ENCODE data around the gene HRC. TPM values are rescaled to one million over a fixed set of nuclear protein-coding genes. Genes with fewer than 3 reads are reported as not detected.

The HRC gene
- polyA plus RNA-seq, 1 donor, result 187 TPM

DNA sequence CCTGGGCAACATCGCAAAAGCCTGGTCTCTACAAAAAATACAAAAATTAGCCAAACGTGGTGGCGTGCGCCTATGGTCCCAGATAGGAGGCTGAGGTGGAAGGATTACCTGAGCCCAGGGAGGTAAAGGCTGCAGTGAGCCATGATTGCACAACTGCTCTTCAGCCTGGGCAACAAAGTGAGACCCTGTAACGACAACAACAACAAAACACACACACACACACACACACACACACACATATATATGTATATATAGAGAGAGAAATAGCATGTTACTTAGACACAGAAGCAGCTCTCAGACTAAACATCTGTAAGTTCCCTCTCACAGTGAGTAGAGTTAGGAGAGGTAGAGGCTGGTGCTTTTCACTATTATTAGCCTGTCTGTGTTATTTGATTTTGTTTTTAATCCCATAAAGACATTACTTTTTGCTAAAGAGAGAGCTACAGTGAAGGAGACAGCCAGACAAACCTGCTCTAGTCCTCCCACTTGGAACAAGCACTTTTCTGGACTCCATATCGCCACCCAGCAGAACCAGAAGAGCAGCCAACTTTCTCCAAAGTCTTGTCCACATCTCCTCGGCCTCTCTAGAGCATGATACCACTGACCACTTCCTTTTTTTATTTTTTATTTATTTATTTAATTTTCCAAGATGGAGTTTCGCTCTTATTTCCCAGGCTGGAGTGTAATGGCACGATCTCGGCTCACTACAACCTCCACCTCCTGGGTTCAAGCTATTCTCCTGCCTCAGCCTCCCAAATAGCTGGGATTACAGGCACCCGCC lies 43.8 kb downstream of the HRC start:
- DNase-seq, result no peak

DNA sequence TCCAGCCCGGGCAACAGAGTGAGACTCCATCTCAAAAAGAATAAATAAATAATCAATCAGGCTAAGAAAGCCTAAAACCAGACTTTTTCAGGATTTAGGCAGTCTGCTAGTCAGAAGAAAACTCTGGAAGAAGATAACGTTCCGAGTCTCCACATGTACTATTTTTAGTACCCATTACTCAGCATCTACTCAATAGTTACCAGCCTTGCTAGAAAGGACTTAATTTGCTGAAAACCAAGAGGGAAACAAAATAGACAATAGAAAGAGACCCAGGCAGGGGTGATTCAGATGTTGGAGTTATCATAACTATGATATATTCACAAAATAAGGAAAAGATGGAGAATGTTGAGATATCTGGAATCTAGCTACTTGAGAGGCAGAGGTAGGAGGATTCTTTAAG lies 44.6 kb downstream of the HRC start:
- no peak for DNase-seq

DNA sequence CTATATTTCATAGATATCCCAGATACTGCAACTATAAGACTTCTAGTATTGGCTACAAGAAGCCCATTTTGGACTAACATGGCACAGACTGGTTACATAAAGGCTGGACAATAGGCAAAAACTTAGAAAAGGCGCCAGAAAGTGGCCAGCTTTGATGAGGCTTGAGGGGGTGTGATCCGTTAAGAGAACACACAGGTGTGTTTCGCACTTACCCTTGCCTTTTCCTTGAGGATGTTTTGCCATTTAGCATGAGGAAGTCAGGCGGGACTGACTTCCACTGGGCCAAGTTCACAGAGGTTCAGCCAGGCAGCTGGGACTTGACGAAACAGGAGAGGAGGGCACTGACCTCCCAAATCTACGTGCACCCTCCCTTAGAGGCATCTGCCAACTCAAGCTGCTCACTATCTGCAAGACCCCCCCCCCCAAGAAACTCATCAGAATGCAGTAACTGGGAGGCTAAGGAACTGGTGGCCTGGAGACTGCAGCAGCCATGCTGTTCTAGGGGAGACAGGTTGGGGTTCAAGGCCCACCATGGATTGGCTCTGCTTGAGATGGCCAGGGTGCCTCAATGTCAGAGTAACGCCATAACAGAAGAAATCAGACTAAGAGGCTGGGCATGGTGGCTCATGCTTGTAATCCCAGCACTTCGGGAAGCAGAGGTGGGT lies 45.5 kb downstream of the HRC start:
- no peak for DNase-seq

DNA sequence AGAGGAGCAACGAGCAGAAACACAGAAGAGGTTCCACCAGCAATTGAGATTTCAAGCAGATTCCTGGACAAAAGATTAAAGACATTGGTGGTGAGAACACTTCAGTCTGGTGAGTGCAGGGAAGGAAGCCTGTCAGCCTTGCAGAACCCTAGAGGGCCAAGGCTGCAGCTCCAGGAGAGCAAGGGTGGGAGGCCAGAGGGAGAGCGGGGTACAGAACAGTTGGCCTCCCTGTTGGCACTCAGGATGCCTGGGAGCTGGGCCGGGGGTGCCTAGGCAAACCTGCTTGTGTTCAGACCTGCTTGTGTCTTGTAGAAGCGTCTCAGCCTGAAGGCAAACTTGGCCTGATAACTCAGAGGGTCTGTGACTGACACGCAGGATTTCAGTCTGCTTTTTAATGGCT lies 46.1 kb downstream of the HRC start:
- no peak for DNase-seq

DNA sequence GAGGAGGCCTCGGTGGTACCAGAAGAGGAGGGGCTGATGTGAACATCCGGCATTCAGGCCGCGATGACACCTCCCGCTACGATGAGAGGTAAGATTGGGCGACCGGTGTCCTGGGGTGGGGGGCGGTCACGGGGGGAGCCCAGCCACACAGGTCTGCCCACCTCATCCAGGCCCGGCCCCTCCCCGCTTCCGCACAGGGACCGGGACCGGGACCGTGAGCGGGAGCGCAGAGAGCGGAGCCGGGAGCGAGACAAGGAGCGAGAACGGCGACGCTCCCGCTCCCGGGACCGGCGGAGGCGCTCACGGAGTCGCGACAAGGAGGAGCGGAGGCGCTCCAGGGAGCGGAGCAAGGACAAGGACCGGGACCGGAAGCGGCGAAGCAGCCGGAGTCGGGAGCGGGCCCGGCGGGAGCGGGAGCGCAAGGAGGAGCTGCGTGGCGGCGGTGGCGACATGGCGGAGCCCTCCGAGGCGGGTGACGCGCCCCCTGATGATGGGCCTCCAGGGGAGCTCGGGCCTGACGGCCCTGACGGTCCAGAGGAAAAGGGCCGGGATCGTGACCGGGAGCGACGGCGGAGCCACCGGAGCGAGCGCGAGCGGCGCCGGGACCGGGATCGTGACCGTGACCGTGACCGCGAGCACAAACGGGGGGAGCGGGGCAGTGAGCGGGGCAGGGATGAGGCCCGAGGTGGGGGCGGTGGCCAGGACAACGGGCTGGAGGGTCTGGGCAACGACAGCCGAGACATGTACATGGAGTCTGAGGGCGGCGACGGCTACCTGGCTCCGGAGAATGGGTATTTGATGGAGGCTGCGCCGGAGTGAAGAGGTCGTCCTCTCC lies 47.4 kb downstream of the HRC start:
- DNase-seq, result no peak

DNA sequence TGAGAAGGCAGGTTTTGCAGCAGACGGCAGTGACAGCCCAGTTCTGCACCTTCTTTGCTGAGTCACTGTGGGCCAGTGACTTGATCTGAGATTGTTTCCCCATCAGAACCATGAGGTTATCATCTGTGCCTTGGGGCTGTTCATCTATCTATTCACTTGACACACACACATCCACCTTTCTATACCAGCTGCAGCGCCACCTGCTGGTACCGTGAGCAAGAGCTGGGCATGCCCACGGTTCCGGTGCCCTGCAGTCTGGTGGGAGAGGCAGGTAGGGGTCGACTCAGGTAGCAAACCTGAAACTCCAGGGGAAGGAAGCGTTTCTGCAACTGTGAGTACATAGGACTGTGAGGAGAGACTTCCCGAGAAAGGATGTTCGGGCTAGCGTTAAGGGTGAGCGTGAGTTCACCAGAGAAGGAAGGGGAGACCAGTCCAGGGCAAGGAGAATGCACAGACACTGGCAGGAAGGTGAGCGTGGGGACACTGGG lies 48.5 kb downstream of the HRC start:
- DNase-seq, result no peak

DNA sequence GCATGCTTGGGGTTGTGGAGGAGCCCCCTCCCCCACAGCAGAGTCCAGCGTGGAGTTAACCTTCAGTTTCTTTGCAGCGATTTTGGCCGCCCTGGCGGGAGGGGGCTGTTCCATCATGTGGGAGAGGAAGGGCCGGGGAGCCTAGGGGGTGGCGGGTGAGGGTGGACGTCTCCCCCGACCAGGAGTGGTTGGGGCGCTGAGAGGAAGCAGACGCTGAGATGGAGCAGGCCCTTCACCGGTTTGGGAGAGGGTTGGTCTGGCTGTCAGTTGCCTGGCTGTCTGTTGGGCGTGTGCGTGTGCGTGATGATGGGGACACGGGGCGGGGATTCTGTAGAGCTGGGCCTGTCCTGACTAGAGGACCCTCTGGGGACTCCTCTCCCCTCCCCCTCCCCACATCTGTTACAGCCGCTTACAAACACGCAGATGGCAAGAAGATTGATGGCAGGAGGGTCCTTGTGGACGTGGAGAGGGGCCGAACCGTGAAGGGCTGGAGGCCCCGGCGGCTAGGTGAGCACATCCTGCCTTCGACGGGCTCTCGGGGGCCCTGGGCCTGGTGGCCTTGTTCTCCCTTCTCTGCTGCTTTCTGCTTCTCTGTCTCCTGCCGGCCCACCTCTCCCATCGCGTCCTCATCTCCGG lies 50.8 kb downstream of the HRC start:
- DNase-seq, result peak; percentile 67

DNA sequence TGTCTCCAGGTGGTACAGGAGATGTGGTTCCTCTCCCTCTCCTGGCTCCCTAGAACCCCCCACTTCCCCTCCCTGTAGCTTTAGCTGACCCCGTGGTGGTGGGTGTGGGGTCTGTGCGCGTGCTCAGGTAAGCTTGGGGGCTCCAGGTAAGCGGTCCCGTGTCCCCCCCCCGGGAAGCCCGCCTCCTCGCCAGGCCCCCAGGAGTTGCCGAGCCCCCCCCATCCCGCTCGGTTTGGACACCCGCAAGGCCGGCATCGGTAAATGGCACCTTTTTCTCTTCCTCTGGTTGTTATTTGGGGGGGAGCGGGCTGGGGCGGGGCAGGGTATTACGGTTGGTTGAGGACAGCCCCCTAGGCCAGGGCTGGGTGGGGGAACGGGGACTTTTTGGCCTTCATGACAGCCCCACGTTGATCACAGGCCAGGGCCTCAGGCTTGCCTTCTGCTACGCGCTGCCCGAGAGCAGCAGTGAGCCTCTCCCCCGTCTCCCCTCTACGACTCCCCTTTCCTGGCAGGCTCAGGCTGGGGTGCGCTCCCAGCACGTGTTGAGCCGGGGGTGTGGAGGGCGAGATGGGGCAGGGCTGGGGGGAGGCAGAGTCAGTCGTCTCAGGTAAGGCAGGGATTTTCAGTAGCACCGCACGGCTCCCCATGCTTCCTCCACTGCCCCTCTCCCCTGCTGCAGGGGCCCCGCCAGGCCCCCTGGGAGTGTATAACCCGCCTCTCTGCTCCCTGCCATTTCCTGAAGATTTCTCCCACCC lies 51.7 kb downstream of the HRC start:
- no peak for DNase-seq

DNA sequence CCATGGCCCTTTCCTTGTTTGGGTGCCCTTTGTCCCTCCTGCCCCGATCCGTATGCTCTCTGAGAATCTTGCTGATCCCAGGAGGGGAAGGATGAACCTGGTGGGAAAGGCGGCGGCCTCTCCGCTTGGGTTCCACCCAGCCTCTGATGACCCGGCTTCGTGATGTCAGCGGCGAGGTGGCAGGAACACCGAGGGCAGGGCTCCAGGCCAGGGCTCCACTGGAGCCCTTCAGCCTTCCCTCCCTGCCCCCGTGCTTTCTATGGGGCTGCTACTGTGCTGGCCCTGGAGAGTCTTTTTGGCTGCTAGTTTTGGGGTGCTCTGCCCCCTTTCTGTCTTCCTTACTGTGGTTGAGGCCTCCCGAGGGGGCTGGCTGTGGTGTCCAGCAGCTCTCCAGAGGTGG lies 52.9 kb downstream of the HRC start:
- no peak for DNase-seq

Other genes with a start within 250 kb of the HRC start
- 0.93 TPM for gene DHDH, start 221.7 kb downstream of the HRC start, polyA plus RNA-seq (ENCODE audit: insufficient read length)
- gene BAX, start 200.5 kb downstream of the HRC start, polyA plus RNA-seq (ENCODE audit: insufficient read length), result 39.3 TPM
- 701 TPM for gene FTL, start 190.1 kb downstream of the HRC start, polyA plus RNA-seq (ENCODE audit: insufficient read length)
- 108 TPM for gene GYS1, start 162.1 kb downstream of the HRC start, polyA plus RNA-seq (ENCODE audit: insufficient read length)
- gene RUVBL2, start 161.5 kb downstream of the HRC start, polyA plus RNA-seq (ENCODE audit: insufficient read length), result 61.0 TPM
- not detected for gene LHB, start 138.3 kb downstream of the HRC start, polyA plus RNA-seq (ENCODE audit: insufficient read length)
- gene CGB3, start 131.1 kb downstream of the HRC start, polyA plus RNA-seq (ENCODE audit: insufficient read length), result not detected
- not detected for gene CGB2, start 123.5 kb downstream of the HRC start, polyA plus RNA-seq (ENCODE audit: insufficient read length)
- not detected for gene CGB1, start 118.5 kb downstream of the HRC start, polyA plus RNA-seq (ENCODE audit: insufficient read length)
- gene CGB5, start 111.5 kb downstream of the HRC start, polyA plus RNA-seq (ENCODE audit: insufficient read length), result not detected
- gene CGB8, start 106.3 kb downstream of the HRC start, polyA plus RNA-seq (ENCODE audit: insufficient read length), result not detected
- gene CGB7, start 97.6 kb downstream of the HRC start, polyA plus RNA-seq (ENCODE audit: insufficient read length), result 2.3 TPM
- gene NTF4, start 90.6 kb downstream of the HRC start, polyA plus RNA-seq (ENCODE audit: insufficient read length), result 5.8 TPM
- 9.8 TPM for gene KCNA7, start 82.7 kb downstream of the HRC start, polyA plus RNA-seq (ENCODE audit: insufficient read length)
- gene SNRNP70, start 69.9 kb downstream of the HRC start, polyA plus RNA-seq (ENCODE audit: insufficient read length), result 259 TPM
- 13.4 TPM for gene LIN7B, start 41.0 kb downstream of the HRC start, polyA plus RNA-seq (ENCODE audit: insufficient read length)
- gene C19orf73, start 36.3 kb downstream of the HRC start, polyA plus RNA-seq (ENCODE audit: insufficient read length), result 0.54 TPM
- 10.0 TPM for gene PPFIA3, start 35.9 kb downstream of the HRC start, polyA plus RNA-seq (ENCODE audit: insufficient read length)
- gene TRPM4, start 2.4 kb upstream of the HRC start, polyA plus RNA-seq (ENCODE audit: insufficient read length), result 49.4 TPM
- 1.9 TPM for gene SLC6A16, start 169.8 kb upstream of the HRC start, polyA plus RNA-seq (ENCODE audit: insufficient read length)
- 18.5 TPM for gene CD37, start 180.0 kb upstream of the HRC start, polyA plus RNA-seq (ENCODE audit: insufficient read length)
- gene TEAD2, start 207.0 kb upstream of the HRC start, polyA plus RNA-seq (ENCODE audit: insufficient read length), result 72.1 TPM
- gene DKKL1, start 208.5 kb upstream of the HRC start, polyA plus RNA-seq (ENCODE audit: insufficient read length), result 2.4 TPM
- not detected for gene KASH5, start 232.9 kb upstream of the HRC start, polyA plus RNA-seq (ENCODE audit: insufficient read length)